NCI-H2196 treated with DMSO at 0.1 percent for 48 hours (cell line): ENCODE results near the gene MRPL21.
"Not testable (repeated sequence)": the region's sequence is repeated elsewhere in the genome, so short reads cannot be mapped to it uniquely, and the experiment has no call there.

ENCODE experiments used
- DNase-seq: peaks from one replicate; lab custom pipeline; 2025; ENCODE audit not compliant: unreplicated experiment; lab: John Stamatoyannopoulos, UW

The MRPL21 gene

DNA sequence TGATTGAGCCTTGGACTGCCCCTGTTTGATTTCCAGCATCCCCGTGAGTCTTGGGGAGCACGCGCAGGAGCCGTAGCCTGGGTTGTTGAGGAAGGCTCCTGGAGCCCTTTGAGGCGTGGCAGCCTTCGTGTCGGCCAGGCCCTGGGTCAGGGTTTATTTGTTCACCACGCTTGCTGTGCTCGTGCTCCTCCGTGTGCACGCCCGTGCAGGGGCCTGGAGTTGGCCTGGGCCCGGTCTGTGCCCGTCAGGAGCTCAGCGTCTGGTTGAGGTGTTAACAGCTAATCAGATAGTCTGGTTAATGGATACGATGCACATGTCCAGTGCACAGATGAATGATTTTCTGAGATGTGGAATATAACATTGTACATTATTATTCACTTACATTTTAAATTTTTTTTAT lies 8.1 kb upstream of the MRPL21 start:
- no peak for DNase-seq

- DNase-seq: no peak
Observed at GRCh38 chr11:68910965-68911364, 7.3 kb upstream of the MRPL21 start.

GRCh38 chr11:68908273-68908672 lies 4.6 kb upstream of the MRPL21 start:
- no peak for DNase-seq

- no peak for DNase-seq
Observed at GRCh38 chr11:68905421-68906360, 2.1 kb upstream of the MRPL21 start.

DNA sequence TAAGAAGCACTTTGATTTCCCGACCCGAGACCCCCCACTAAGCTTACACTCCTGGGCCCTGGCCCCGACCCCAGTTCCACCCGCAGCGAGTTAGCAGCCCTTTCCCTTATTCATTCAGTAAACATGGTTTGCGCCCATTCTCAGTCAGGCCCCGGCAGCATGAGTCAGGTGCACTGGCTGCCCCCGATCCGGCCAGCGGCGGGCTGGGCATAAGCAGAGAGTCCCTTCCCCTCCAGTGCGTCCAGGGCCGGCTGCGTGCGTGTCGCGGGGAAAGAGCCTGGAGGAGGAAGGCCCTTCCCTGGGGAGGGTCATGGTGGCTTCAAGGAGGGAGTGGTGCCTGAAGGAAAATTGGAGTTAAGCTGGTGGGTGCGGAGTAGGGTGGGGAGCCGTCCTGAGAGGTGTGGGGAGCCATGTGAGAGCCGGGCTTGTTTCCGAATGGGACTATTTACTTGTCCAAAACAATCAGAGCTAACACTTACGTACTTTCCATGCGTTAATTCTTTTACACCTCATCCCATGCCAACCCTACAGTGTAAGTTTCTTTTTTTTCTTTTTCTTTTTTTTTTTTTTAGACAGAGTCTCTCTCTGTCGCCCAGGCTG lies 716 bp upstream of the MRPL21 start:
- DNase-seq: no peak

GRCh38 chr11:68900835-68901381 lies 2.7 kb downstream of the MRPL21 start:
- DNase-seq: no peak

- DNase-seq: no peak
Observed at GRCh38 chr11:68897441-68897840, 6.2 kb downstream of the MRPL21 start.

GRCh38 chr11:68896171-68896959 lies 7.3 kb downstream of the MRPL21 start:
- DNase-seq: no peak

GRCh38 chr11:68893282-68893681 lies 10.3 kb downstream of the MRPL21 start:
- no peak for DNase-seq

- DNase-seq: no peak
Observed at GRCh38 chr11:68892576-68892975, 11.1 kb downstream of the MRPL21 start.

DNA sequence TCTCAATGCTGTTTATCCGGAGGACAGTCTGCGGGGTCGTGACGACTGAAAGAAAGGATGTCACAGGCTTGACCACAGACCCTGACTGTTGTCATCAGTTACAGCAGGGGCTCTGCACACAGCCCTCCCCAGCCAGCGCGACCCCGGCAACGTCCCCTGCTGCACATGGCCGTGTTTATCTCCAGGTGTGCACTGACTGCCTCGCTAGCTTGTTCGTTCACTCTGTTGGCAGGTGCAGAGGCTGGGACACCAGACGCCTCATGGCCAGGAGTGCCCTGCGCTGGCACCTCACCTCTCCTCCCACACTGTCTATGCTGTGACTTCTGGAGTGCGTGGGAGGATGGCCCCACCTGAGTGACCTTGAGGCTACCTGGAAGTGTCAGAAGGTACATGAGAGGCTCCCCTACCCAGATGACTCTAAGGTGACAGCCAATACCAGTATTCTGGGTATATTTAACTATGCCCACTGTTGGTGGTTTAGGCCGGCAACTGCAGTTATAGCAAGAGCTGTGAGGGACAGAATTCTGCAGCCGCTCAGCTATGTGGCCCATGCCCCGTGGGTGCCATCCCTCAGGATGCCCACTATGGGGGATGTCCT lies 12.2 kb downstream of the MRPL21 start:
- DNase-seq: no peak

DNA sequence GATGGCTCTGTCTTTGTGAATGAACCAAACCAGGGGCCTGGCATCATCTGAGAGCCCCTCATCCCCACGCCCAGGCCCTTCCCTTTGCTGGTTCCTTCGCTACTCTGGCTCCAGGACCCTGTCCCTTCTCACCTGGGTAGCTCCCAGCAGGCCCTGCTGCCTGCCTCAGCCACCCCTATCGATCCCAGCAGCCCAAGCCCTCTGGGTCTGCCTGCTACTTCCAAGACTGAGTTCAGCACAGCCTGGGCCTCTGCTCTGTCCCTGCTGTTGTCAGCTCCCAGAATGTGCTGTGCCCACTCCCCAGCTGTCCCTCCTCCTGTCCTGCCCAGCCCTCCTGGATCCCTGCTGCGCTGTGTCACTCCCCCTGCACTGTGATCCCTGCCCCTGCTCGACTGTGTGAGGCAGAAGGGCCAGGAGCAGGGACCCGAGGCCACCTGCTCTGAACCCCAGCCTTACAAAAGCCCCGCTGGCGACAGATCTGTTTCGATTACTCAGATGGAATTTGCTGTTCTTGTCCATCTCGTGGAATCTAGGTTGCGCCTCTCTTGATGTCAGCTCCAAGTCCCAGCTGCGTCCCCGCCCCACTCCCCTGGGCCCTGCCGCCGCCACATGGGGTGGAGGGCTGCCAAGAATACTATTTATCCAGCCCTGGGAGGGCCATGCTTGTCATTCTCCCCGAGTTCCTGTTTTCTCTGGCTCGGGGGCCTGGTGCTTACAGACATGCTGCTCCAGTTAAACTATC lies 13.0 kb downstream of the MRPL21 start:
- DNase-seq: no peak

DNA sequence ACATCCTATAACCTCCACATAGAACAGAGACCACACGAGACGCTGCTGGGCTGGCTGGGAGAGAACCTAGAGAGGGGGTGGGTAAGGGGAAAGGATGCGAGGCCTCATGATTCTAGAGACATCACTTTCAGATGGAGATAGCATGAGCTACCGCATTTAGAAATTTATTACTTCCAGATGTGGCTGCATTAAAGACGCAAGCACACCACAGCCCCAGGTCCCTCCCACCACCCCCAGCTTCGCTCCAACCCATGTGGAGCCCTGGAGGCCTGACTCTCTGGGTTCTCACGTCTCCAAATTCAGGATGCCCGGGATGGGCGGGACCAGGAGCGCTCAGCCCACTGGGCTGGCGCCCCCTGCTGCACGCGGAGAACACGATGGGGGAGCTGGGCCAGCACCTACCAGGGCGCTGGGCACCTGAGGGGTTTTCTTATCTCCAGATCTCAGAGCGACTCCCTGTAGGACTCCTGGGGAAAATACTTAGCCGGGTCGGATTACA lies 13.6 kb downstream of the MRPL21 start:
- DNase-seq: no peak

DNA sequence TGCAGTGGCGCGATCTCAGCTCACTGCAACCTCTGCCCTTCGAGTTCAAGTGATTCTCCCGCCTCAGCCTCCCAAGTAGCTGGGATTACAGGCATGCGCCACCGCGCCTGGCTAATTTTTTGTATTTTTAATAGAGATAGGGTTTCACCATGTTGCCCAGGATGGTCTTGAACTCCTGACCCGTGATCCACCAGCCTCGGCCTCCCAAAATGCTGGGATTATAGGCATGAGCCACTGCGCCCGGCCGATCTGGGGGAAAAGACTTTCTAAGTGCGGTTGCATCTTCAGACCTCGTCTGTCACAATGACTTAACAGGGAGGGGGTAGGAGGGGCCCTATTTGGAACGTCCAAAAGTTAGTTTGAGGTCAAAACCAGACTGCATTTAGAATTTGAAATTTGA lies 18.8 kb downstream of the MRPL21 start:
- not testable (repeated sequence) for DNase-seq

DNA sequence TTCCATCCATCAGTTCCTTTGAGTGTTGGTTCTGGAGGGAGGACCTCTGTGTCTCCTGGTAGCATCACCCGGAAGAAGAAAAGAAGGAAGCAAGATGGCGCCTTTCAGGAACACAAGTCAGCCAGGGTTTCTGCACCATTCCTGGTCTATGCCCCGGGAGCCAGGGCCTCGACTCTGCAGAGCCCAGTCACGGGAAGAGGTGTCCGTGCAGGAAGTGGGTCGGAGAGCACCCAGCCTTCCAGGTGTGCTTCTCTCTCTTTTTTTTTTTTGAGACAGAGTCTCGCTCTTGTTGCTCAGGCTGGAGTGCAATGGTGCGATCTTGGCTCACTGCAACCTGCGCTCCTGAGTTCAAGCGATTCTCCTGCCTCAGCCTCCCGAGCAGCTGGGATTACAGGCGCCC lies 21.2 kb downstream of the MRPL21 start:
- no peak for DNase-seq

- no peak for DNase-seq
Observed at GRCh38 chr11:68881320-68881719, 22.3 kb downstream of the MRPL21 start.

GRCh38 chr11:68880851-68881250 lies 22.8 kb downstream of the MRPL21 start:
- DNase-seq: no peak

- DNase-seq: no peak
Observed at GRCh38 chr11:68878022-68878421, 25.6 kb downstream of the MRPL21 start.

- DNase-seq: no peak
Observed at GRCh38 chr11:68872216-68873003, 31.2 kb downstream of the MRPL21 start.
